C4-2B (cell line): ENCODE data around the gene GGTA1.

ENCODE experiments used
- ZFX ChIP-seq: fragments of 450-650 bp; IDR thresholded peaks from 2 replicates; pipeline ENCODE4 v1.6.1; 2017
- TF ChIP-seq, protein P1 (sequence below): fragments of 450-650 bp; conservative IDR thresholded peaks from 2 replicates; pipeline ENCODE4 v1.5.1; 2017; ENCODE audit warnings: mild to moderate bottlenecking

GRCh38 chr9:121452085-121452484 lies 47.6 kb downstream of the GGTA1 start:
- TF ChIP-seq, protein P1, sequence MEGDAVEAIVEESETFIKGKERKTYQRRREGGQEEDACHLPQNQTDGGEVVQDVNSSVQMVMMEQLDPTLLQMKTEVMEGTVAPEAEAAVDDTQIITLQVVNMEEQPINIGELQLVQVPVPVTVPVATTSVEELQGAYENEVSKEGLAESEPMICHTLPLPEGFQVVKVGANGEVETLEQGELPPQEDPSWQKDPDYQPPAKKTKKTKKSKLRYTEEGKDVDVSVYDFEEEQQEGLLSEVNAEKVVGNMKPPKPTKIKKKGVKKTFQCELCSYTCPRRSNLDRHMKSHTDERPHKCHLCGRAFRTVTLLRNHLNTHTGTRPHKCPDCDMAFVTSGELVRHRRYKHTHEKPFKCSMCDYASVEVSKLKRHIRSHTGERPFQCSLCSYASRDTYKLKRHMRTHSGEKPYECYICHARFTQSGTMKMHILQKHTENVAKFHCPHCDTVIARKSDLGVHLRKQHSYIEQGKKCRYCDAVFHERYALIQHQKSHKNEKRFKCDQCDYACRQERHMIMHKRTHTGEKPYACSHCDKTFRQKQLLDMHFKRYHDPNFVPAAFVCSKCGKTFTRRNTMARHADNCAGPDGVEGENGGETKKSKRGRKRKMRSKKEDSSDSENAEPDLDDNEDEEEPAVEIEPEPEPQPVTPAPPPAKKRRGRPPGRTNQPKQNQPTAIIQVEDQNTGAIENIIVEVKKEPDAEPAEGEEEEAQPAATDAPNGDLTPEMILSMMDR: no peak
- no peak for TF ChIP-seq ZFX
